ENCODE results near the gene DHRS7C. TPM values are rescaled to one million over a fixed set of nuclear protein-coding genes. Genes with fewer than 3 reads are reported as not detected.

The DHRS7C gene
- total RNA-seq, 1 experiment from 2014 or later, result not detected

GRCh38 chr17:9829343-9829742, 38.0 kb upstream of the DHRS7C start:
- Mint-ChIP-seq H3K36me3 (no peaks in the 10 kb centered on the region), H3K27me3 (ENCODE audit: low read depth) (no peaks in the 10 kb centered on the region; the same call in 1 of the 2 replicates), H3K9me3 (peaks cover 8% of the 10 kb centered on the region), H3K4me3 (no peak overlapping the region), H3K4me1 (peaks cover 4% of the 10 kb centered on the region), H3K27ac (no peak overlapping the region)
- DNase-seq (ENCODE audit: low spot score) (no peak), ATAC-seq (no peak)
- ChIA-PET CTCF (no interaction called here), POLR2A (no interaction called here)
- TF ChIP-seq ZNF512 (CRISPR knock-in tag; IDR thresholded peaks at IDR 0.05; ENCODE audit: borderline replicate concordance), result no peak
- TF ChIP-seq JAZF1 (CRISPR knock-in tag; IDR thresholded peaks at IDR 0.05), result no peak
- no peak for TF ChIP-seq TP53 (CRISPR knock-in tag; IDR thresholded peaks at IDR 0.05)
- no peak for TF ChIP-seq ZNF396 (CRISPR knock-in tag; IDR thresholded peaks at IDR 0.05; ENCODE audit: borderline replicate concordance)
- no peak for TF ChIP-seq FOXP4 (CRISPR knock-in tag; IDR thresholded peaks at IDR 0.05)
- TF ChIP-seq MYBL2 (CRISPR knock-in tag; IDR thresholded peaks at IDR 0.05), result no peak
- TF ChIP-seq RORB (CRISPR knock-in tag; IDR thresholded peaks at IDR 0.05), result no peak
- TF ChIP-seq FOXJ3 (CRISPR knock-in tag; IDR thresholded peaks at IDR 0.05; ENCODE audit: borderline replicate concordance), result no peak
- no peak for TF ChIP-seq MLX (CRISPR knock-in tag; IDR thresholded peaks at IDR 0.05)
- no peak for TF ChIP-seq CREM (CRISPR knock-in tag; IDR thresholded peaks at IDR 0.05)
- no peak for TF ChIP-seq PRDM15 (CRISPR knock-in tag; IDR thresholded peaks at IDR 0.05)
- no peak for TF ChIP-seq ZNF671 (CRISPR knock-in tag; IDR thresholded peaks at IDR 0.05)
- TF ChIP-seq ARID4B (CRISPR knock-in tag; IDR thresholded peaks at IDR 0.05; ENCODE audit: borderline replicate concordance), result no peak
- no peak for TF ChIP-seq ZBTB43 (CRISPR knock-in tag; IDR thresholded peaks at IDR 0.05)
- no peak for TF ChIP-seq IRF2 (CRISPR knock-in tag; IDR thresholded peaks at IDR 0.05; ENCODE audit: borderline replicate concordance, low read depth)
- TF ChIP-seq TEAD1 (CRISPR knock-in tag; IDR thresholded peaks at IDR 0.05), result no peak
- no peak for TF ChIP-seq GTF2I (CRISPR knock-in tag; conservative IDR thresholded peaks at IDR 0.05)

All from WTC11 (cell line).